HepG2 (cell line): ENCODE data around the gene GSC2. TPM values are rescaled to one million over a fixed set of nuclear protein-coding genes. Genes with fewer than 3 reads are reported as not detected.

Experiments used
- ADNP ChIP-seq: sonication (generic); formaldehyde crosslinking; IDR thresholded peaks from 2 replicates; pipeline ENCODE4 v1.4.0; 2020; ENCODE audit warnings: missing genetic modification reagents
- ARHGAP35 ChIP-seq: sonication (generic); formaldehyde crosslinking; IDR thresholded peaks from 2 replicates; pipeline ENCODE4 v1.9.0; 2022; ENCODE audit warnings: mild to moderate bottlenecking, inconsistent platforms, moderate library complexity, missing genetic modification reagents, borderline replicate concordance
- BCL6 ChIP-seq: IDR thresholded peaks from 2 replicates; pipeline ENCODE4 v1.6.1; 2016; ENCODE audit warnings: missing genetic modification reagents, missing compliant biosample characterization
- CHD2 ChIP-seq: IDR thresholded peaks from 2 replicates; pipeline ENCODE4 v1.6.1; 2011; ENCODE audit warnings: low read depth, low read length, improper control_type of control experiment
- EHMT2 ChIP-seq: fragments of 200-600 bp; sonication (generic); IDR thresholded peaks from 2 replicates; pipeline ENCODE4 v1.7.0; 2017; ENCODE audit warnings: antibody characterized with exemption, low read depth, low read length, borderline replicate concordance
- FOXA3 ChIP-seq: IDR thresholded peaks from 2 replicates; pipeline ENCODE4 v1.6.1; 2016; ENCODE audit warnings: missing genetic modification reagents, missing compliant biosample characterization
- GATA4 ChIP-seq: sonication (generic); IDR thresholded peaks from 2 replicates; pipeline ENCODE4 v1.6.1; 2016; ENCODE audit warnings: antibody characterized with exemption, low read depth, borderline replicate concordance
- HMGA1 ChIP-seq: sonication (generic); formaldehyde crosslinking; conservative IDR thresholded peaks from 2 replicates; pipeline ENCODE4 v1.4.0; 2020; ENCODE audit warnings: missing genetic modification reagents
- MIXL1 ChIP-seq: IDR thresholded peaks from 2 replicates; pipeline ENCODE4 v1.6.1; 2016
- POLR2AphosphoS5 ChIP-seq: IDR thresholded peaks from 2 replicates; pipeline ENCODE4 v1.6.1; 2012; ENCODE audit warnings: low read depth, low read length
- RBFOX2 ChIP-seq: fragments of 200-400 bp; formaldehyde crosslinking; IDR thresholded peaks from 2 replicates; pipeline ENCODE4 v1.6.1; 2017; ENCODE audit warnings: low read depth, mild to moderate bottlenecking, low read length
- SALL1 ChIP-seq: sonication (generic); formaldehyde crosslinking; IDR thresholded peaks from 2 replicates; pipeline ENCODE4 v1.8.0; 2022; ENCODE audit warnings: mild to moderate bottlenecking, missing genetic modification reagents
- TBP ChIP-seq: sonication (generic); formaldehyde crosslinking; IDR thresholded peaks from 2 replicates; pipeline ENCODE4 v1.5.0; 2020; ENCODE audit warnings: missing genetic modification reagents
- THAP7 ChIP-seq: sonication (generic); formaldehyde crosslinking; IDR thresholded peaks from 2 replicates; pipeline ENCODE4 v1.8.1; 2023; ENCODE audit warnings: mild to moderate bottlenecking, missing genetic modification reagents
- ZBTB26 ChIP-seq: IDR thresholded peaks from 2 replicates; pipeline ENCODE4 v1.6.1; 2016; ENCODE audit warnings: missing compliant biosample characterization, missing genetic modification reagents, borderline replicate concordance
- ZC3H13 ChIP-seq: sonication (generic); formaldehyde crosslinking; IDR thresholded peaks from 2 replicates; pipeline ENCODE4 v1.8.1; 2023; ENCODE audit warnings: mild to moderate bottlenecking, missing genetic modification reagents, moderate library complexity
- ZEB1 ChIP-seq: IDR thresholded peaks from 2 replicates; pipeline ENCODE4 v1.6.1; 2012; ENCODE audit warnings: mild to moderate bottlenecking, low read depth, inconsistent platforms; ENCODE audit not compliant: insufficient replicate concordance
- ZIK1 ChIP-seq: sonication (generic); formaldehyde crosslinking; IDR thresholded peaks from 2 replicates; pipeline ENCODE4 v1.5.0; 2020; ENCODE audit warnings: mild to moderate bottlenecking, low read depth, missing genetic modification reagents, borderline replicate concordance
- ZNF205 ChIP-seq: IDR thresholded peaks from 2 replicates; pipeline ENCODE4 v1.6.1; 2018; ENCODE audit warnings: missing biosample characterization, missing genetic modification reagents
- ZNF790 ChIP-seq: sonication (generic); formaldehyde crosslinking; IDR thresholded peaks from 2 replicates; pipeline ENCODE4 v1.8.0; 2022; ENCODE audit warnings: missing genetic modification reagents, mild to moderate bottlenecking, borderline replicate concordance
- polyA plus RNA-seq, 8 experiments: library from polyadenylated mRNA; depleted of rRNA in 3 of 8; stranded (reverse) in 7 of 8; unstranded in 1 of 8; fragments of >200 nt; fragmentation: Illumina TruSeq in 4 of 8; extraction: Trizol in 4 of 8; gene quantifications; 2 replicates each; pipeline versions ENCODE4 v1.2.1 to v1.2.3, GENCODE V29; 2011 to 2016; ENCODE audit warnings: low read depth in 4 of 8, missing spikeins in 1 of 8, mixed read lengths in 1 of 8; ENCODE audit not compliant: insufficient read depth in 1 of 8
- total RNA-seq, 5 experiments: library from RNA; depleted of rRNA; stranded (reverse); fragments of >200 nt; fragmentation: Illumina TruSeq; extraction: Trizol; gene quantifications; 2 replicates each; pipeline ENCODE4 v1.2.3, GENCODE V29; 2016; ENCODE audit warnings: low read depth in 1 of 5
- TF ChIP-seq, protein P1 (sequence below): sonication (generic); formaldehyde crosslinking; IDR thresholded peaks from 2 replicates; pipeline ENCODE4 v1.9.0; 2022; ENCODE audit warnings: low read depth, missing genetic modification reagents
- TF ChIP-seq, protein P2 (sequence below): sonication (generic); formaldehyde crosslinking; IDR thresholded peaks from 2 replicates; pipeline ENCODE4 v1.4.0; 2020; ENCODE audit warnings: missing genetic modification reagents
- TF ChIP-seq, protein P3 (sequence below): sonication (generic); formaldehyde crosslinking; conservative IDR thresholded peaks from 2 replicates; pipeline ENCODE4 v1.4.0; 2020; ENCODE audit warnings: missing genetic modification reagents

GSC2 gene
- total and polyA plus RNA-seq, 2 of the 13 experiments (the other 11 are each of a cell fraction or from before 2014, with no cell fraction given), result not detected

DNA sequence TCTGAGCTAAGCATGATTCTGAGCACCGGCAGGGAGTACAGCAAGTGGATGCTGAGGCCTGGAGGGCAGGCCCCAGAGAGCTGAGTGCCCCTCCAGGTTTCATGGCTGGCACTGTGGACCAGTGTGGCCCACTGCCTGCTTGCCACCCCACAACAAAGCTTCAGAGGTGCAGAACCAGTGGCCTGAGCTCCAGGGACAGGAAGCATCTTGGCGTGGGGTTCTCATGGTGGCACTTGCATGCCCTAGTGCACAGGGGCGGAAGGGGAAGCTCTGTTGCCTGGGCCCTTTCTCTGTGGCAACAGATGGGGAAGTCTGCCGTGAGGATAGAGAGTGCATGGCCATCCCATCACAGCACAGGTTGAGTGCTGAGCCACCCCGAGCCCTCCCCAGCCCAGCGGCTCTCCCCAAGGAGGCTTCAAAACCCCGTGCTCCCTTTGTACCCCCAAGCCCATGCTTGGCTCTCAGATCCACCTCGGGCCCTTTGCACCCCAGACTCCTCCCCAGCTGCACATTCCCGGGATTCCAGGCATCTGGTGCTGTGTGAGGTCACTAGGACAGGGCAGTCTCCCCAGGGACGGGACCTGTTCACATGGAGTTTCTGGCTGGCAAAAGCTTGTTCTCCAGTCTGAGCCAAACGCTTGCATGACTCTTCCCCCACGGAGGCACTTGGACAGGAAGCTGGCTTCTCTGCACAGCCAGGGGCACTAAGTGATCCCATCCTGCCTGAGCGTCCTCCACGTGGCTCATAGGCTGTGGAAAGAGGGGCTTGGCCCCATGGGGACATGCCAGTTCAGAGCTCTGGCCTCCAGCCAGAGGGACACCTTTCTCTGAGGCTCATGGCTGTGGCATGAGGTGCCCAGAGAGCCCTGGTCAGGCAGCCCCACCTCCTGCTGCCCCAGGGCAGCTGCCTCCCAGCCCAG, 24.3 kb upstream of the GSC2 start (continued):
- TF ChIP-seq EHMT2 (no peak), ARHGAP35 (CRISPR knock-in tag) (no peak), SALL1 (CRISPR knock-in tag) (peak; percentile 39; the same call in 1 of the 2 replicates), ZNF790 (CRISPR knock-in tag) (no peak), CHD2 (0 out of 2 replicates have a peak, but pooled peaks have one; percentile 12), GATA4 (no peak), HMGA1 (CRISPR knock-in tag) (no peak), RBFOX2 (0 out of 2 replicates have a peak, but pooled peaks have one; percentile 0), ZBTB26 (CRISPR knock-in tag) (no peak), TBP (CRISPR knock-in tag) (no peak), BCL6 (no peak), ZNF205 (CRISPR knock-in tag) (no peak), THAP7 (CRISPR knock-in tag) (no peak; the same call in 1 of the 2 replicates), MIXL1 (no peak), ZEB1 (no peak), ZC3H13 (CRISPR knock-in tag) (peak; percentile 55), FOXA3 (CRISPR knock-in tag) (no peak), ZIK1 (no peak), ADNP (CRISPR knock-in tag) (no peak), POLR2AphosphoS5 (peak; percentile 44)
- TF ChIP-seq, protein P1, sequence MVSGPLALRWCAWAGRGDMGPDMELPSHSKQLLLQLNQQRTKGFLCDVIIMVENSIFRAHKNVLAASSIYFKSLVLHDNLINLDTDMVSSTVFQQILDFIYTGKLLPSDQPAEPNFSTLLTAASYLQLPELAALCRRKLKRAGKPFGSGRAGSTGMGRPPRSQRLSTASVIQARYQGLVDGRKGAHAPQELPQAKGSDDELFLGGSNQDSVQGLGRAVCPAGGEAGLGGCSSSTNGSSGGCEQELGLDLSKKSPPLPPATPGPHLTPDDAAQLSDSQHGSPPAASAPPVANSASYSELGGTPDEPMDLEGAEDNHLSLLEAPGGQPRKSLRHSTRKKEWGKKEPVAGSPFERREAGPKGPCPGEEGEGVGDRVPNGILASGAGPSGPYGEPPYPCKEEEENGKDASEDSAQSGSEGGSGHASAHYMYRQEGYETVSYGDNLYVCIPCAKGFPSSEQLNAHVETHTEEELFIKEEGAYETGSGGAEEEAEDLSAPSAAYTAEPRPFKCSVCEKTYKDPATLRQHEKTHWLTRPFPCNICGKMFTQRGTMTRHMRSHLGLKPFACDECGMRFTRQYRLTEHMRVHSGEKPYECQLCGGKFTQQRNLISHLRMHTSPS, result no peak
- TF ChIP-seq, protein P2, sequence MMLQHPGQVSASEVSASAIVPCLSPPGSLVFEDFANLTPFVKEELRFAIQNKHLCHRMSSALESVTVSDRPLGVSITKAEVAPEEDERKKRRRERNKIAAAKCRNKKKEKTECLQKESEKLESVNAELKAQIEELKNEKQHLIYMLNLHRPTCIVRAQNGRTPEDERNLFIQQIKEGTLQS (CRISPR knock-in tag), result no peak
- TF ChIP-seq, protein P3, sequence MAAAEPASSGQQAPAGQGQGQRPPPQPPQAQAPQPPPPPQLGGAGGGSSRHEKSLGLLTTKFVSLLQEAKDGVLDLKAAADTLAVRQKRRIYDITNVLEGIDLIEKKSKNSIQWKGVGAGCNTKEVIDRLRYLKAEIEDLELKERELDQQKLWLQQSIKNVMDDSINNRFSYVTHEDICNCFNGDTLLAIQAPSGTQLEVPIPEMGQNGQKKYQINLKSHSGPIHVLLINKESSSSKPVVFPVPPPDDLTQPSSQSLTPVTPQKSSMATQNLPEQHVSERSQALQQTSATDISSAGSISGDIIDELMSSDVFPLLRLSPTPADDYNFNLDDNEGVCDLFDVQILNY, result no peak
